Endometrial microvascular endothelial cells (primary cell): ENCODE measurements around the gene CIPC. TPM values are rescaled to one million over a fixed set of nuclear protein-coding genes. Genes with fewer than 3 reads are reported as not detected.

Experiments
- in situ Hi-C: cut with HindIII; loops from 2 replicates; pipeline ENCODE4 v1.10.0; 2017; ENCODE audit warnings: low sequenced_read_pairs, low pct_unique_long_range_greater_than_20kb; ENCODE audit errors: inconsistent ontology term
- total RNA-seq: library from RNA; depleted of rRNA; stranded (reverse); fragments of >200 nt; gene quantifications from one replicate; pipeline ENCODE4 v1.2.3, GENCODE V29; 2015; ENCODE audit errors: inconsistent ontology term

The CIPC gene
- total RNA-seq, 1 donor from 2014 or later, result 31.9 TPM

- in situ Hi-C loops, result no loop called here
Measured at GRCh38 chr14:77067632-77068516, 30.2 kb upstream of the CIPC start.

- in situ Hi-C loops, result no loop called here
Measured at GRCh38 chr14:77068517-77069200, 29.4 kb upstream of the CIPC start.

- in situ Hi-C loops, result no loop called here
Measured at GRCh38 chr14:77069551-77069950, 28.5 kb upstream of the CIPC start.

- in situ Hi-C loops, result no loop called here
Measured at GRCh38 chr14:77071938-77072388, 26.1 kb upstream of the CIPC start.

GRCh38 chr14:77074969-77075368 is 23.1 kb upstream of the CIPC start:
- in situ Hi-C loops, result loop anchor here (25.0 kb wide), 1 partner anchor 188 kb away; no protein-coding TSS in a partner anchor

GRCh38 chr14:77076113-77076631 is 21.9 kb upstream of the CIPC start:
- in situ Hi-C loops, result loop anchor here (25.0 kb wide), 1 partner anchor 189 kb away; no protein-coding TSS in a partner anchor

- in situ Hi-C loops, result loop anchor here (25.0 kb wide), 1 partner anchor 190 kb away; no protein-coding TSS in a partner anchor
Measured at GRCh38 chr14:77077040-77077439, 21.0 kb upstream of the CIPC start.

GRCh38 chr14:77082356-77082755 is 15.7 kb upstream of the CIPC start:
- in situ Hi-C loops, result loop anchor here (25.0 kb wide), 1 partner anchor 195 kb away; no protein-coding TSS in a partner anchor

- in situ Hi-C loops, result loop anchor here (25.0 kb wide), 1 partner anchor 196 kb away; no protein-coding TSS in a partner anchor
Measured at GRCh38 chr14:77083082-77083481, 15.0 kb upstream of the CIPC start.

GRCh38 chr14:77084985-77085384 is 13.1 kb upstream of the CIPC start:
- in situ Hi-C loops, result loop anchor here (25.0 kb wide), 1 partner anchor 198 kb away; no protein-coding TSS in a partner anchor

GRCh38 chr14:77085538-77085937 is 12.5 kb upstream of the CIPC start:
- in situ Hi-C loops, result loop anchor here (25.0 kb wide), 1 partner anchor 198 kb away; no protein-coding TSS in a partner anchor

- in situ Hi-C loops, result loop anchor here (25.0 kb wide), 1 partner anchor 199 kb away; no protein-coding TSS in a partner anchor
Measured at GRCh38 chr14:77086017-77086727, 11.9 kb upstream of the CIPC start.

GRCh38 chr14:77086951-77087350 is 11.1 kb upstream of the CIPC start:
- in situ Hi-C loops, result loop anchor here (25.0 kb wide), 1 partner anchor 200 kb away; no protein-coding TSS in a partner anchor

GRCh38 chr14:77087631-77088030 is 10.4 kb upstream of the CIPC start:
- in situ Hi-C loops, result loop anchor here (25.0 kb wide), 1 partner anchor 200 kb away; no protein-coding TSS in a partner anchor

- in situ Hi-C loops, result loop anchor here (25.0 kb wide), 1 partner anchor 201 kb away; no protein-coding TSS in a partner anchor
Measured at GRCh38 chr14:77088219-77088618, 9.8 kb upstream of the CIPC start.

GRCh38 chr14:77088645-77089044 is 9.4 kb upstream of the CIPC start:
- in situ Hi-C loops, result loop anchor here (25.0 kb wide), 1 partner anchor 201 kb away; no protein-coding TSS in a partner anchor

GRCh38 chr14:77091518-77091917 is 6.5 kb upstream of the CIPC start:
- in situ Hi-C loops, result loop anchor here (25.0 kb wide), 1 partner anchor 204 kb away; no protein-coding TSS in a partner anchor

- in situ Hi-C loops, result loop anchor here (25.0 kb wide), 1 partner anchor 205 kb away; no protein-coding TSS in a partner anchor
Measured at GRCh38 chr14:77092676-77093075, 5.4 kb upstream of the CIPC start.
